NCI-H187 (cell line): ENCODE results near the gene CDK12.
A peak's percentile ranks its signal among the peaks of the same experiment; 100 is the strongest.
"Not testable (repeated sequence)": the region's sequence is repeated elsewhere in the genome, so short reads cannot be mapped to it uniquely, and the experiment has no call there.

Source experiments
- DNase-seq, 2 experiments: peaks; one replicate each; lab custom pipeline; 2025; lab: John Stamatoyannopoulos, UW

Gene CDK12

GRCh38 chr17:39496921-39497320, 35.6 kb downstream of the CDK12 start:
- not testable (repeated sequence) for DNase-seq

DNA sequence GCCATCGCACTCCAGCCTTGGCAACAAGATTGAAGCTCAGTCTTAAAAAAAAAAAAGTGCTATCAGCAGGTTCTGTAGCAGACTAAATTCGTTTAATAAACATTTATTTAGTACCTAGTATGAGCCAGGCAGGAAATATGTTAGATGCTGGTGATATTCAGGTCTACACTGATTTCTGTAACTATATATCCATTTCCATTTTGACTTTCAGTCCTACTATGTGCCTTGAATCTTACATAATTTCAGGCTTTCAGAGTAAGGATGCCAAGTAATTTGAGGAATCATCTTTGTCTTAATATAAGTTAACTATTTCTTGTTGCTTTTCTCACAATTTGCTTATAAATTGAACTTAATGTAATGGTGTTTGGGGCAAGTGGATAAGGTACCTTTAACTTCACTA, 46.2 kb downstream of the CDK12 start:
- no peak for DNase-seq

GRCh38 chr17:39508987-39509386, 47.7 kb downstream of the CDK12 start:
- DNase-seq = no peak

- DNase-seq = no peak
These were observed 52.0 kb downstream of the CDK12 start for GRCh38 chr17:39513309-39513708.

DNA sequence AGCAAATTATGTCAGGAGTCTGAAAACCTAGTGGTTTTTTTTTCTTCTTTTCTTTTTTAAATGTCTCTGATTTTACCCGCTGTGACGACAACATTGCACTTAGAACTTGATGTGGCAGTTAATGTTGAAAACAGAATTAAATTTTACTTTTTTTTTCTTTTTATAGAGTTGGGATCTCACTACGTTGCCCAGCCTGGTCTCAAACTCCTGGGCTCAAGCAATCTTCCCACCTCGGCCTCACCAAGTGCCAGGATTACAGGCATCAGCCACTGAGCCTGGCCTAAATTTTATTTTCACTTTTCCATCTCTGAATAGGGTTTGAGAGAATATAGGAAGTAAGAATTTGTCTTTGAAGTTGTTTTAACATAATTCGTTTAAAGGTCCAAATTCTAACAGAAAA, 52.6 kb downstream of the CDK12 start:
- DNase-seq = no peak

DNA sequence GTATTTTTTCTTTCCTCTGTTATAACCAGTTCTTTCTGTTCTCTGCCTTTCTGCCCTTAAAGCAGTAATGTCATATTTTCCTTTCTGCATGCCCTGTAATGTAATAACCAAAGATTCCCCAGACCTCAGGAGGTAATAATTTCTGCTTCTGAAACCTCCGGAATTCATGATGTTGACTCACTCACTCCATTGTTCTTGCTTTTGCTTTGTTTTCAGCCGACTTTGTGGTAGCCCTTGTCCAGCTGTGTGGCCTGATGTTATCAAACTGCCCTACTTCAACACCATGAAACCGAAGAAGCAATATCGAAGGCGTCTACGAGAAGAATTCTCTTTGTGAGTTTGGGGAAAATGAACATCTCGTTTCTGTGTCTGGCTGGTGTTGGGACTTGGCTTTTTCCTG, 55.9 kb downstream of the CDK12 start:
- no peak for DNase-seq

DNA sequence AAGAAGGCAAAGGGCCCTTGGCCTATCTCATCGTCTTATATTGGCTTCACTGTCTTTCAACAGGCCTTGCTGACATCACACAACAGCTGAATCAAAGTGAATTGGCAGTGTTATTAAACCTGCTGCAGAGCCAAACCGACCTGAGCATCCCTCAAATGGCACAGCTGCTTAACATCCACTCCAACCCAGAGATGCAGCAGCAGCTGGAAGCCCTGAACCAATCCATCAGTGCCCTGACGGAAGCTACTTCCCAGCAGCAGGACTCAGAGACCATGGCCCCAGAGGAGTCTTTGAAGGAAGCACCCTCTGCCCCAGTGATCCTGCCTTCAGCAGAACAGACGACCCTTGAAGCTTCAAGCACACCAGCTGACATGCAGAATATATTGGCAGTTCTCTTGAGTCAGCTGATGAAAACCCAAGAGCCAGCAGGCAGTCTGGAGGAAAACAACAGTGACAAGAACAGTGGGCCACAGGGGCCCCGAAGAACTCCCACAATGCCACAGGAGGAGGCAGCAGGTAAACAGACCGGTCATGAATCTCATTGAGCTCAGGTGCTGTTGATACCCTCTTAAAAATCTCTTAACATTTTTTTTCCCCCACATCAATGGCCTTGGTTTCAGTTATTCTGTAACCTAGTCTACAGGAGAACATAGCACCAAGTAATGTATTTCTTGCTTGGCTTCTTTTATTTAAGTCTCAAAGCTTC, 64.7 kb downstream of the CDK12 start:
- no peak for DNase-seq

DNA sequence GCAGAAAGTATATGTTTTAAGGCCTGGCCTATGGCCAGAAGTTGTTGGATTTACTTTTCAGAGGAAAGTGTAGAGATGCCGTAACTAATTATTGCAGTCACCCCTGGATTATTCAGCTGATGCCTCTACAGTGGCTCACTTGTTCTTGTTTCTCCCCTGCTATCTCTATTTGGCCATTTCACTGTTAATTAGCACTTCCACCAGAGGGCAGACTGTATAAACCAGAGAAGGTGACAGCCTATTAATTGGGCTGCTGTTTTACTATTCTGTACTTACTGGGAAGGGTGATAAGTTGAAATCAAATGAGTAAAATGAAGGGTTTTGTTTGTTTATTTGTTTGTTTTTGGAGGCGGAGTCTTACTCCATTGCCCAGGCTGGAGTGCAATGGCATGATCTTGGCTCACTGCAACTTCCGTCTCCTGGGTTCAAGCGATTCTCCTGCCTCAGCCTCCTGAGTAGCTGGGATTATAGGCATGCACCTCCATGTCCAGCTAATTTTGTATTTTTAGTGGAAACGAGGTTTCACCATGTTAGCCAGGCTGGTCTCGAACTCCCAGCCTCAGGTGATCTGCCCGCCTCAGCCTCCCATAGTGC, 66.0 kb downstream of the CDK12 start:
- DNase-seq = no peak

DNA sequence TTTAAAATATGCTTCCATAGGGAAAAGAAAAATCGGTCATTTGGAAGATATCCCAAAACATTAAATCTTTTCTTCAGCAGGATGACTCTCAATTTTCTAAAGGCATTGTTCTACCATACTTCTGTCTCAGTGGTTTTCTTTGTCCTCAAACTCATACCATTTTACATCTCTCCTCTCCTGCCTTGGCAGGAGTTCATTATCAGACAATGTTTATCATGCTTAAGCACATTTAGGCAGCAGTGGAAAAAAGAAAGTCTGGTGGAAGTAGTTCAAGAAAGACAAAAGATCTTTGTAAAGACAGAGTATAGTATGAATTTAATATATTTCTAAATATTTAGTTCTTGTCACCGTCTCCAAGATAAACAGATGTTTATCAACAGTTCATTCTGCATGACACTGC, 68.2 kb downstream of the CDK12 start:
- DNase-seq = no peak

- no peak for DNase-seq
These were observed 69.2 kb downstream of the CDK12 start for GRCh38 chr17:39530513-39530912.

DNA sequence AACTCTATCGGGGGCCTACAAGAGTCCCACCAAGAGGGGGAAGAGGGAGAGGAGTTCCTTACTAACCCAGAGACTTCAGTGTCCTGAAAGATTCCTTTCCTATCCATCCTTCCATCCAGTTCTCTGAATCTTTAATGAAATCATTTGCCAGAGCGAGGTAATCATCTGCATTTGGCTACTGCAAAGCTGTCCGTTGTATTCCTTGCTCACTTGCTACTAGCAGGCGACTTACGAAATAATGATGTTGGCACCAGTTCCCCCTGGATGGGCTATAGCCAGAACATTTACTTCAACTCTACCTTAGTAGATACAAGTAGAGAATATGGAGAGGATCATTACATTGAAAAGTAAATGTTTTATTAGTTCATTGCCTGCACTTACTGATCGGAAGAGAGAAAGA, 70.0 kb downstream of the CDK12 start:
- no peak for DNase-seq

DNA sequence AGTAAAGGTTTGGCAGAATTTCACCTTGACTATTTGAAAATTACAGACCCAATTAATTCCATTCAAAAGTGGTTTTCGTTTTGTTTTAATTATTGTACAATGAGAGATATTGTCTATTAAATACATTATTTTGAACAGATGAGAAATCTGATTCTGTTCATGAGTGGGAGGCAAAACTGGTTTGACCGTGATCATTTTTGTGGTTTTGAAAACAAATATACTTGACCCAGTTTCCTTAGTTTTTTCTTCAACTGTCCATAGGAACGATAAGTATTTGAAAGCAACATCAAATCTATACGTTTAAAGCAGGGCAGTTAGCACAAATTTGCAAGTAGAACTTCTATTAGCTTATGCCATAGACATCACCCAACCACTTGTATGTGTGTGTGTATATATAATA, 72.6 kb downstream of the CDK12 start:
- no peak for DNase-seq

DNA sequence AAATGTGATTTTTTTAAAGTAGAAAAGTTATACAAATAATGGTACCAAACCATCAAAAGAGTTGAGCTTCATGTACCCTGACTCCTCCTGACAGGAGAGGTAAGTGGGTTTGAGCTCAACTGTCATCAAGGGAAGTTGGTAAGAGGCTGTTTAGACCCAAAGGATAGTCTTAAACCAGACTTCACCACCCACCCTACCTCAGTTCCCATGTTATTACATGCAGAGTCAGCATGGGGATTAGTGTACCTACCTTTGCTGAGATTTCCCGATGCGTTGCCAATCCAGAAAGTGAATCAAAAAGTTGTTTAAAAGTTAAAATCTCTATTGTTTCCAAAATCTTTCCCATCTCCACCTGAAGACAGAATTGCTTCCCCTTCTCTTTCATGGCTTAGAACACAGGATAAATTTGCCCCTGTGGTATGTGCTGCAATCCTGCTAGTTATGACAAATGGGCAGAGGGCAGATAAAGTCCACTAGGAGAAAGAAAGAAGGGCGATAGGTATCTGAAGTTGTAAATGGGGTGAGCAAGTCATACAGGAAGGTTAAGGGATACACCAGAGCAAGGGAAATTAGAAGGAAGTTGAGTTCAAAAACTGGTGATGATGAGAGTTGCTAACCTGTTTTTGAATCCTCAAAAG, 73.6 kb downstream of the CDK12 start:
- no peak for DNase-seq

DNA sequence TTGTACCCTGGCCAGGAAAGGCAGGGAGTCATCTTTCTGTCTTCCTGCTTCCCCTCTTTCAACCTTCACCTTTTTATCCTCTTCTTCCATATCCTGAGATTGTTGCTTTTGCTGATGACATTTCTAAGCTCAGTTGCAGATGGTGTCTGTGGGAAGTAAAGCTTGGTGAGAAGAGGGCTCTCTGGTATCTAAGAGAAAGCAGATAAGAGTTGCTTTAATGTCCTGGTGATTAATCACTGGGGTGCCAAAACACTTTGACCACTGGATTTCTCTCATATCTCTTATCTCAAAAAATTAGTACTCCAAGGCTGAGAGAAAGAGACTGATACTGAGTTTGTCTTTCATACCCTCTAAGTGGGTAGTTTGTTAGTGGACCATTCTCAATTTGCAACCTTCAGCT, 75.2 kb downstream of the CDK12 start:
- DNase-seq = no peak

GRCh38 chr17:39537364-39537763, 76.1 kb downstream of the CDK12 start:
- not testable (repeated sequence) for DNase-seq

GRCh38 chr17:39538866-39539265, 77.6 kb downstream of the CDK12 start:
- DNase-seq = no peak

- no peak for DNase-seq
These were observed 79.3 kb downstream of the CDK12 start for GRCh38 chr17:39540611-39541010.

GRCh38 chr17:39541652-39542051, 80.4 kb downstream of the CDK12 start:
- no peak for DNase-seq

- no peak for DNase-seq
These were observed 81.9 kb downstream of the CDK12 start for GRCh38 chr17:39543176-39543575.

DNA sequence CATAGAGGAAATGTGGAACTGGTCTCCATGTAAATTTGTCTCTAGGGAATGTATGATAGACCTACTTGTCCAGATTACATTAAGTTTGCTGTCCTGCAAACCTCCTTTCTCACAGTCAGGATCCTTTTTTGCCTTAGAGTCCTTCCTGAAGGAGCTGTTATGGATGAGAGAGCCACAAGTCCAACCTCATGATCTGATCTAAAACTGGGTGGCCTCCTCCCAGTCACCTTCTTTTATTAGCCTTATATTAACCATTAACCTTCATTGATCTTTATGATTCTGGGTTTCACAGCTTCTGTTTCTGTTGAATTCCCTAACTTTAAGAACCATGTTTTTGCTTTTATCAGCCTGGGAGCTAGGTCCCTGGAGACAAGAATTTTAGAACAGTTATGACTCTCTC, 82.4 kb downstream of the CDK12 start:
- no peak for DNase-seq

DNA sequence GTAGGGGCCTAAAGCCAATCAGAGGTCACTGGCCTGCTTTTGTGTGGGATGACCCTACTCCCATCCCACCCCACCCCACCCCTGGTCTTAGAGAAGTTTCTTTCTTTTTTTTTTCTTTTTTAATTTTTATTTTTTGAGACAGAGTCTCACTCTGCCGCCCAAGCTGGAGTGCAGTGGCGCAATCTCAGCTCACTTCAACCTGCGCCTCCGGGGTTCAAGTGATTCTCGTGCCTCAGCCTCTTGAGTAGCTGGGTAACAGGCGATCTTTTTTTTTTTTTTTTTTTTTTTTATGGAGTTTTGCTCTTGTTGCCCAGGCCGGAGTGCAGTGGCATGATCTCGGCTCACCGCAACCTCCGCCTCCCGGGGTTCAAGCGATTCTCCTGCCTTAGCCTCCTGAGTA, 83.1 kb downstream of the CDK12 start:
- not testable (repeated sequence) for DNase-seq

GRCh38 chr17:39547713-39548478, 86.6 kb downstream of the CDK12 start:
- peak in 1 of 2 experiments; percentile 33 for DNase-seq
